Amniotic stem cell (primary cell): ENCODE measurements around the gene CHD2.
"Not testable (repeated sequence)": the region's sequence is repeated elsewhere in the genome, so short reads cannot be mapped to it uniquely, and the experiment has no call there.

Source experiments
- DNase-seq: peaks from one replicate; lab custom pipeline; 2025; lab: John Stamatoyannopoulos, UW

Gene CHD2

DNA sequence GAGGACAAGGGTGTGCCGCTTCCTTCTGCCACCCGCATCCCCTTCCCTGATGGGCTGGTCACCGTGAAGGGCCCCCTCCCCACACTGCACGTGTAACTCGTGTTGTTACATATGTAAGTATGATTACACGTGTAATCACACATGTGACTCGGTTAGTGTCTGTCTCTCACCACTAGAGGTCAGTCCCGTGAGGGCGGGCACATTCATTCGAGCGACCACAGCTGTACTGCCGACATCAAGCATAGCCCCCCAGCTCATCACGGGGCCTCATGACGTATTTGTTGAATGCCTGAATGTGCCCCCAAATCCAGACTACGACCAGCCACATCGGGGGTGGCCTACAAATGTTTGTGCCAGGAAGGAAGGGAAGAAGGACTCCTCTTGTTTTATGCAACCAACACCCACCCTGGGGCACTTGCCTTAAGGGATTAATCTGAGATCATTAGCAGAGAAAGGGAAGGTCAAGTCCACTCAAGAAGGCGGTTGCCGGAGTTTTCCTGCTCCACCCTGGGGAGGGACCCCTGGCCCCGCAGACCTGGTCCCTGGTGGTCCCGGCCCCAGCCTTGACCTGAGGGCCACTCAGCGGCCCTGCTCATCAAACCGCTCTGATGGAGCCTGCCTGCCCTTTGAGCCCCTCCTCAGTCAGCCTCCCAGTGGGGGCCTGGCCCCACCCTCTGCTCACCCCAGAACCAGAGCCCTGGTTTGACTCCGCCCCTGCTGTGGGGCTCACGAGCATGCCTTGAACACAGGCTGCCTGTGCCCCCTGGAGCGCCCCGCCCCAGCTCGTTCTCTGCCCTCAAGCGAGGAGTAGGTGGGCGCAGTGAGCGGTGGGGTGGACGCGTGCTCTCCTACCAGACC lies 136.1 kb downstream of the CHD2 start:
- no peak for DNase-seq

DNA sequence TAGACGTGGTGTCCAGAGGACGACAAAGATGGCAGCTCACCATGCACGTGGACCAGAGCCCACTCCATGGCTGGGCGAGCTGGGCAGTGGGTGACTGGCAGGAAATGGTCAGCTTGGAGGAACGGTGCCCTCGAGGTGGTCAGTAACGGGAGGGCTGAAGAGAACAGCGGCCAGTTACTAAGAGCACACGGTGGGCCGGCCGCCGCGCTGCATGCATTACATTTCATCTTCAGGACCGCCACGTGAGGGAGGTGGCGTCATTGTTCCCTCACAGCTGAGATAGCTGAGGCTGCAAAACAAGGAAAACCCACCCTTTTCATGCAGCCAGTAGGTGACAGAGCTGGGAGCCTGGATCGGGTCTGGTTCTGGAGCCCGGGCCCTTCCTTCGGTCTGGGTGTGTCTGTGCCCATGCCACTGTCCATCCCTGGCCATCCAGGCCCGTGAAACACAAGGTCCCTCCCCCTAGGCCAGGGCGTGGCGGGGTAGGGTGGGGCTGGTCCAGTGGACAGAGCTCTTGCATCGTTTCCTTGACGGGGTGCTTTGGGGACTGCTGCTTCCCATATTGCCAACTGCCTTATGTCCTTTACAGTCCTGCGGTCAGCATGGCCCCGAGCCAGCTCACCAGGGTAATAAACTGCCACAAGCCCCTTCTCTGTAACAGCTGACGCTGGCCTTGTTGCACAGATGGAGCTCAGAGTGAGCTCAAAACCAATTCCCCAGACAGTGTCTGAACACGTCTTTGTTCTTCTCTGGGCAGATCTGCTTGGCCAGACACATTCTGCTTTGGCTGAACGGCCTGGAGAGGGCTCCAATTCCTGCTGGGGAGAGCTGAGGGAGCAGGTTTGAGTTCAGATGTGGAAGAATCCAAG lies 137.1 kb downstream of the CHD2 start:
- no peak for DNase-seq

DNA sequence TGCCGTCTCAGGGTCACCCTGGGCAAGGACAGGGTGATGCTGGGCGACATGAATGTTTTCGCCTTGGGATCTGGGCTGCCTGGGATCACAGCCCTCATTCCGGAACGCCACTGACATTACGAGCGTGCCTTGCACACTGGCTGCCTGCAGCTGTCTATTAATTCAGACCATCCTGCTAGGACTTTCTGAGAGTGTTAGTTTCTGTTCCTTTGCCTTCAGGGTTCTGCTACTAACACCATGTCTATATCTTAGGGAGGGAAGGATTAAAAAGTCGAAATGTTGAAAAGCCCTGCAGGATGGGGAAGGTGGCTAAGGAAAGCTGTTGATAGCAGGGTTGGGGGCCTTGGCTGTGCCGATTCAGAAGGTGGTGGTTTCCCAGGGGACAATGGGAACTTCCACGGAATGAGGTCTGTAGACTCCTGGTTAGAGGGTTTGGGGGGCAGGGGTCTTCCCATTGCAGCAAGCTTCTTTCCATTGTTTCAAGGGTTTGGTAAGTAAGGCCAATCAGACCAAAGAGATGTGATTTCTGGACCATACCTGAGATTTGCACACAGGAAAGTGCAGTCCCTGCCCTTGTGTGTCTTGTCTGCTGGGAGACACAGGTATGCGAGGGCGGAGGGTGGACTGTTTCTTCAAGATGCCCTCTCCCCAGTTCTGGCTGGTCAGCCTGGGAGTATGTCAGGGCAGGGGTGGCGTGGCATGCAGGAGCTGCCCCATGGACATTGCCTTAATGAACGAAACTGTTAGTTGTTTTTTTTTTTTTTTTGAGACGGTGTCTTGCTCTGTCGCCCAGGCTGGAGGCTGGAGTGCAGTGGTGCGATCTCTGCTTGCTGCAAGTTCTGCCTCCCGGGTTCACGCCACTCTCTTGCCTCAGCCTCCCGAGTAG lies 137.9 kb downstream of the CHD2 start:
- no peak for DNase-seq

DNA sequence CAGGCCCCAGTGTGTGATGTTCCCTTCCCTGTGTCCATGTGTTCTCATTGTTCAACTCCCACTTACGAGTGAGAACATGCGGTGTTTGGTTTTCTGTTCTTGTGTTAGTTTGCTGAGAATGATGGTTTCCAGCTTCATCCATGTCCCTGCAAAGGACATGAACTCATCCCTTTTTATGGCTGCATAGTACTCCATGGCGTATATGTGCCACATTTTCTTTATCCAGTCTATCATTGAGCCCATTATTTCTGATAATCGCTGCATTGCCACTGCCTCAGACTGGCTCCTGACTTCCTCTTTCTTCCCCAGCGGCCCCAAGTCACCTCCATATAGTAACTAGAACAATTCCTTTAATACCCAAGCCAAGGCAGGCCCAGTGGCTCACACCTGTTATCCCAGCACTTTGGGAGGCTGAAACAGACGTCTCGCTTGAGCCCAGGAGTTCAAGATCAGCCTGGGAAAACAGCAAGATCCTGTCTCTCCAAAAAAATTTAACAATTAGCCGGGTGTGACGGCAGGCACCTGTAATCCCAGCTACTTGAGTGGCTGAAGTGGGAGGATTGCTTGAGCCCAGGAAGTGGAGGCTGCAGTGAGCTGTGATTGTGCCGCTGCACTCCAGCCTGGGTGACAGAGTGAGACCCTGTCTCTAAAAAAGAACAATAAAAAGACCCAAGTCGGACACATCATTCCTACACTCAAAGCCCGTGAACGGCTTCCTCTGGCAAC lies 139.6 kb downstream of the CHD2 start:
- DNase-seq: not testable (repeated sequence)

DNA sequence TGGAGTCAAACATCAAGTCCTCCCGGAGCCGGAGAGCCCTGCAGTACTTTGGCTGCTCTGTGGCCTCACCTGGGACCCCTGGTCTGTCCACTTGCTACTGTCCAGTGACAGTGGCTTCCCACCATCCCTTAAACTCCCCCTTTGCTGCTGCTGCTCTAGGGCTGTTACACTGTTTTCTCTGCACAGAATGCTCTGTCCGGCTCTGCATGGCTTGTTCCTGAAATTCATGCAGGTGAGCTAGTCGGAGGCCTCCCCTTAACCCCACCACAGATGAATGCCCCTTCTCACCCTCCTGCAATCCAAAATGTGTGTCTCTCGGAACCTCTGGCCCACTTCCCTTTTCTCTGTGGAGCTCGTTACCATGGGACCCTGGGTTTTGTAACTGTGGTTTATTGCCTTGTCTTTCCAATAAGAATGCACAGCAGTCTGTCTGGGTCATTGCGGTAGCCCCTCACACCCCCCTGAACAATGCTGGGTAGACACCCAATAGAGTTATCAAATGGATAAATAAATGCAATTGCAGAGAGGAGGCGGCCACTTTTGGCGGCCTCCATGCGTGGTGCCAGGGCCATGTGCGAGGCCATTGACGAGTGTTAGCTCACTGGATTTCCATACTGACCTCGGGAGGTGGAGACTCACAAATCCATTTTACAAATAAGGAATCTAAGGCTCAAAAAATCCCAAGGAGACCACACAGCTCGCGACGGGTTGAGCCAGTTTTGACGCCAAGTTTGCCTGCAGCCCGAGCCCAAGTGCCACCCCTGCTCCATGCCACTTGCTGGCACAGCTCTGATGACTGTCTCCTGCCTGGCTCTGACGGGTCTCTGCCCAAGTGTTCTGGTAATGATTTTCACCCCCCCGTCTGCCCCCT lies 140.4 kb downstream of the CHD2 start:
- DNase-seq: no peak

DNA sequence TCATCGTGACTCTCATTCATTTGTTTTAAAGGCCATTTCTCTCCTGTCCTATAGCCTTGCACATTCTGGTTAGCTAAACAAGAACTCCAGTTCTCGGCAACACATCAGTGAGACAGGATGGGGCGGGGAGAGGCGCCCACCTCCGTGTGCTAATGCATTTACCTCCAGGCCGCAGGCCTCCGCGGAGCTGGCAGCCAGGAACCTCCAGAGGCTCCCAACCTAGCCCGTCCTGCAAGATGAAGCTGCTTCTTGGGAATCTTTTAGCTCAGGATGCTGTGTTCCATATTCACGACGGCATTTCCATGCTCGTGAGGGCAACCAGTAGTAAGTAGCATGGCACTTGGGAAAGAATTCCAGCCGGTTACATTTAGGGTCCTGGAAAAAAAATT lies 141.0 kb downstream of the CHD2 start:
- no peak for DNase-seq

DNA sequence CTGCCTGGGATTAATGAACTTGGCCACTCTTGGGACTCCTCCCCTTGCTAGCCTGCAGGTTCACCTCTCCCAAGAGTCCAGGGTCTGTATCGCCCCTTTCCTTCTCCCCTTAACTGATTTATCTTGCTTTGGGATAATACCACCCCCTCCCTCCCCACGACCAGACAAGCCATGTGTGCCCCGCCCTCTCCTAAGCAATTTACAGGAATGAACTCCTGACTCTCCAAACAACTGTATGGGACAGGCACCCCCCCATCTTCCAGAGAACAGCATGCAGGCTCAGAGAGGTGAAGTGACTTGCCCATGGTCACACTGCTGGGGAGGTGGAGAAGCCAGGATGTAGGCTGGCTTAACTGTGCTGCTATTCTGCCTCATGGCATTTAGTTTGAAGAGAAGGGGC lies 142.1 kb downstream of the CHD2 start:
- no peak for DNase-seq

DNA sequence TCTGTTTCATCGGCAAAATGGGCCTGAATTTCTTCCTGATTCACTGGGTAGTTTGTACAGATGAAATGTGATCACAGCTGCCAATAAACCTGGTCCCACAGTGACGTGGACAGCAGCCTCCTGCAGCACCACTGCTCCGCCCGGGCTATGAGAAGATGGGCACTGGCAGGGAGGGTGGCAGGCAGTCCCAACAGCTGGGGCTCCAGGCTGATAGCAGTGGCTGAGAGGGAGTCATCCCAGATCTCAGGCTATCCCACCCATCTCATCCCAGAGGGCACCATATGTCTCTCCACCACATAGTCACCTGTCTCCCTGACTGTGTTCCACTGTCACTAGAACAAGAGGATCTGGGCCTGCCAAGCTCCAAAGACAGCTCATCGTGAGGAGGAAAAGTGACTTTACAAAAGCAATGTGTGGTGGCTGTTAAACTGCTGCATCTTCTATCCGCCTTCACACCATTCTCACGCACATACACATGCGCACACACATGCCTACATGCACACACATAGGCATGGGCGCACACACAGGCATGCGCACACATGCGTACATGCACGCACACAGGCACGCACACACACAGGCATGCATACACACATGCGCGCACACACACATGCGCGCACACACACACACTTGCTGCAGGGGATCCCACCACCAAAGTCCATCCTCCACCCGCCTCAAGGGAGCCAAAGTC lies 142.7 kb downstream of the CHD2 start:
- DNase-seq: no peak

DNA sequence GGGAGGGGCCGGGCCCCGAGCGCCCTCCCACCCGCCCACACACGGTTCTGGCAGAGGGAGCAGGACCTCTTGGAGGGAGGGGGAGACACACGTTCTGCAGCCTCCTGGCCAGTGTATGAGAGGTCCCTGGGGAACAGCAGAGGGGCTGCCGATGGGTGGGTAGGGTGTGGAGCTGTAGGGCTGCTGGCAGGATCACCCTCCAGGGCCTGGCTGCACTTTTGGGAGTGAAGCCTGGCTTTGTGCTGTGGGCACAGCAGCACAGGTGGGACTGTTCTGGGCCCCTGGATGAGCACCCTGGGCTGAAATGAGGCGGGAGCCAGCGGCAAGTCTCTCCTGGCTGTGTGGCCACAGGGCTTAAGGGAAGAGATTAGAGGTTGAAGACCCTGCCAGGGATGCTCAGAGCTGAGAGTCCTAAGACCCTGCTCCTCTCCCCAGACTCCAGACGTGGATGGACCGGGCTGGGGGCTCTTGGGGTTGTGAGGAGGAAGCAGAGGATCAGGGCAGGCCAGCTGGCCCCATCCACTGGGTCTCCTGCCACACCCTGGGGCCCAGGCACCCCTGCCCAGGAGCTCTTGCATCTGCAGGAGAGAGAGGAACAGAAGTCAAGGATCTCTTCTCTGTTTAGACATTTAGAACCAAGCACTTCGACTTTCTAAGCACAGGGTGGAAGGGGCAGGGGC lies 143.6 kb downstream of the CHD2 start:
- no peak for DNase-seq

DNA sequence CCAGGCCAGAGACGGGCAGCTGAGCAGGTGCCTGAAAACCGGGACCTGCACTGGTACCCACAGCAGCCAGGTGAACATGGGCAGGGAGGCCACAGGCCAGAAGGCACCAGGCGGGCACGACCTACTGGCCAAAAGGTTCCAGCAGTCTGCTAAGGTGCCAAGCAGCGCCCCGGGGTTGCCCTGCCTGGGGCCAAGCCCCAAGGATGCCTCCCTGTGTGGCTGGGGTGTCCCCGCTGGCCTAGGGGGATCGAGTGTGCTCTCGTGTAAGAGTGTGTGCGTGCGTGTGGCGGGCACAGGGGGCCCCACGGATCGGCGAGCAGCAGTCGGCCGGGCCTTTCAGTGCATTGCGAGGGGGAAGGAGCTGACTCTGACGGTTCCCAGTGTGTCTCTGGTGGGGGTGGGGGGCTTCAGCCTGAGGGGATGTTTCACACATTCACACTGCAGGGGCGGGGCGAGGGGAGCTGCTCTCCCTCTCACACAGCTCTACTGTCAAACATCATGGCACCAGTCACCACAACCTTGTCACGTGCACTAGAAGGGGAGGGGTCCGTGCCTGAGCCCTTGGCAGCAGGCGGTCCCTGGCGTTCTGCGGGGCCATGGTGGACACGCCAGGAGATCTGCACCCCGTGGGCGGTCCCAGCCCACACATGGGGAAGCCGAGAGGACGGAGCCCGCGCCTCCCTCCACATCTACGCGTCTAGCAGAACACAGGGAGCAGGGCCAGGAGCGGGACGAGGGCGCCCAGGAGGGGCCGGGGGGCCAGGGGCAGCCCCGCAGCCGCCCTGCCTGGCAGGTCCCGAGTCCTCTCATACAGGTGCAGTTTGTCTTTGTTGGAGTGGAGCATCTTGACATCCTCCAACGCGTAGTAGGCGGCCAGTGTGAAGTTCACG lies 144.4 kb downstream of the CHD2 start:
- DNase-seq: no peak

DNA sequence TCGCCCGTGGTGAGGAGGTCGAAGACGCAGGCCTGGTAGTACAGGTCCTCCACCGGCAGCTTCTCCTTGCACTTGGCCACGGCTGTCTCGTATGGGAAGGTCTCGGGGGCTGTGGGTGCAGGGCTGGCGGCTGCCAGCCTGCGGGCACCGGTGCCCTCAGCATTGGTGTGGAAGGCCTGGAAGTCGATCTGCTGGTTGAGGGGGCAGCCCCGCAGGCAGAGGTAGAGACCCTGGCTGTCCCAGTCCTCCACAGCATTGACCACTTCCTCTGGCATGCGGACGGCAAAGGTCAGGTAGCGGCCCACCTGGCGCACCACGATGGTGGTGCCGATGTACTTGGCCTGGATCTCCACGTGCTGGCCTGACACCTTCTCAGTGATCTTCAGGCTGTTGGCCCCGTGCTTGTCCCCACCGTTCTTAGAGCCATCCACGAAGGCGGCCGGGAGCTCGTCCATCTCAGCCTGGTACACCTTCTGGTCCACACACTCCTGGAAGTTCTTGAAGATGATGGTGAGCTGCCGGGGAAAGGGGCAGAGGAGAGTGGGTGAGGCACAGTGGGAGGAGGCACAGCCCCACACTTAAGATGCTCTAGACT lies 145.2 kb downstream of the CHD2 start:
- no peak for DNase-seq

DNA sequence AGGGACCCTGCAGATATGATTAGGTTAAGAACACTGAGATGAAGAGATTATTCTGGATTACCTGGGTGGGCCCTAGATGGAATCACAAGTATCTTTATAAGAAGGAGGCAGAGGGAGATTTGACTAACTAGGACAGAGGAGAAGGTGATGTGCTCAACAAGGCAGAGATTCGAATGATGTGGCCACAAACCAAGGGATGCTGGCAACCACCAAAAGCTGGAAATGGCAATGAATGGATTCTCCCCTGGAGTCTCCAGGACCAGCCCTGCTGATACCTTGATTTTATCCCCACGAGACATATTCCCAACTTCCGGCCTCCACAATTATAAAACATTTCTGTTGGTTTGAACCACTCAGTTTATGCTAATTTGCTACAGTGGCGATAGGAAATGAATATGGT lies 146.0 kb downstream of the CHD2 start:
- DNase-seq: no peak

DNA sequence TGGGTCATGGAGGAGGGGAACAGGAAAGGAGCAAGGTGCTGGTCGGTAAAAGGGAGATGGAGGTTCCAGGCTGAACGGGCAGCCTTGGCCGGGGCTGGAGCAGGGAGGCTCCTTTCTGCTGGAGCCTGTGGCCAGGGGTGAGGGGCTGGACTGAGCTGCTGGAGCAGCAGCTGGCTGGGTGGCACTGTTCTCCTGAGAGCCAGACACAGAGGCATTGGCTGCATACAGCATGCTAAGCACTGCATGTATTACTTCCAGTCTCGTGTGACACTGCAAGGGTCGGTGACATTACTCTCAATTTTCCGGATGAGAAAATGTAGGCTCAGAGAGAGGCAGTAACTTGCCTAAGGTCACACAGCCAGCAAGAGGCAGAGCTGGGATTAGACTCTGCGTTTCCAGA lies 146.6 kb downstream of the CHD2 start:
- no peak for DNase-seq

DNA sequence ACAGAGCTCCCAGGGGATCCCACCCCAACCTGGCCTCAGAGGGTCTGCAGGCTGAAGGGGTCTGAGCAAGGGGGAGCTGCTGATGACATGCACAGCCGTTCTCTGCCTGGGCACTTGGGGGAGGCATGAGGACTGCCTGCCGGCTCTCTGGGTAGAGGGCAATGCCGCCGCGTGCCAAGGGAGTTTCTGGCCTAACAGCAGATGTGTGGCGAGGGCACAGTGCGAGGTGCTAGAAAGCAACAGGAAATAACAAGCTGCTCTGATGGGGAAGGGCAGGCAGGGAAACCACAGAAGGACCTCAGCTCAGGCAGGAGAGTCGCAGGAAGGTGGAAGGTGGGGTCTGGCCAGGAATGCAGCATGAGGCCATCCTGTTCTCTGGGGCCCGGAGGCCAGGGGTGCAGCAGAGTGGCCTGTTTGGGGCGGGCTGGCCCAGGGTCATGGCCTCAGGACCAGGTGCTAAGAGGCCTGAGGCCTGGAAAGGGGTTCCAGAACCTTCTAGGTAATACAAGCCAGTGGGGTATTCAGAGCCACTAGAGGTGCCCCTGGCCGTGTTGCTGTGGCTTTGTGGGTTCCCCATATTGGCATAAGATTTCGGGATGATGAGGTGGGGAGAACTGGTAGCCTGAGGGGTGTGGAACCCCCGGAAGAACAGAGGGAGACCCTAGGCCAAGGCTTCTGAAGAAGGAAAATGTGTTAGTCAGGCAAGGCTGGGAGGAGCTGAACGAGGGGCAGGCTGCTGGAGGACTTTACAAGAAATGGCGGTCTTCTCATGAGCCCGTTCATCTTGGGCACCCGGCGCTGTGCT lies 147.7 kb downstream of the CHD2 start:
- DNase-seq: no peak

DNA sequence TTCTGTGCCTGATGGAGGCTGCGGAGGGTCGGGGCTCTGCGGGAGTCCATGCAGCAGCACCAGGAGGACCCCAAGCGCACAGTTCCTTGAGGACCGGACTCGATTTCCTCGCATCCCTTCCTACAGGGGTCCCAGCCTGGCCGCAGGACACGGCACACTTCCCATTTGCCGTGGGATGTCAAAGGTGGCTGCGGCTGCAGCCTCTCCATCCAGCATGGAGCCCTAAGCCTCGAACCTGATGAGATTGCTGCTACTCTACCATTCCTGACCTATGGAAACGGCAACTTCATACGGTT lies 148.2 kb downstream of the CHD2 start:
- DNase-seq: no peak

DNA sequence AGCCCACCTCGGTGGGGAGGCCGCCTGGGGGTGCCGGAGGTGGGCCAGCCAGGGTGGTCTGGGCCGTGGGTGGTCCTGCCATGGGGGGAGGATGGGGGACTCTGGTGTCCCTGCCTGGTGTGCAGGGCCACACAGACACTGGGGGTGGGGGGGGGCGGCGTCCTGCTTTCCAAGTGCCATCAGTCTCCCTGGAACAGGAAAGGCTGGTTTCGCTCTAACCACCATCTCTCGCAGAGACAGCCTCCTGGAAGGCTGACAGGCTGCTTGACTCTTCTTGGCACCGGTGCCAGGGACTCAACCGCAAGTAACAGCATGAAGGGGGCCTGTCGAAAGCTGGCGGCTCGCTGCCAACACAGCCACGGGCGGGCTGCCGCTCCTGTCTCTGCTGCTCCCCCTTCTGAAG lies 148.6 kb downstream of the CHD2 start:
- DNase-seq: no peak

DNA sequence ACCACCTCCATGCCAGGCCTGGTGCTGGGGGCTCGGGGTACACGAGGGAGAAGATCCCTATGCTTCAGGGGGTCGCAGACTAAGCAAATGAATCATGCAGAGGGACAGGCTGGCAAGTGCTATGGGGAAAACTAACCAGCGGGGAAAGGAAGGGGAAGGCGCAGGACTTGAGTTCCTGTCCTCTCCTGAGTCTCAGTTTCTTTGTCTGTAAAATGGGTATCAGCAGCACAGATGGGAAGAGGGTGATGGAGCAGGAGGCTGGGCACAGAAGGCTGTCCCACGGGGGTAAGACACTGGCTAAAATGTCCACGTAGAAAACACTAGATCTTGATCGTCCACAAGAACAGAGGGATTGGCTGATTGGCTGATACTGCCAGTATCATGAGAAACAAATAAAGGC lies 149.1 kb downstream of the CHD2 start:
- no peak for DNase-seq
